ENCODE measurements around the gene DUSP7.

The DUSP7 gene

GRCh38 chr3:52065264-52065756, 8.9 kb upstream of the DUSP7 start:
- DNase-seq: no peak

- DNase-seq: no peak
These were observed 8.2 kb upstream of the DUSP7 start for GRCh38 chr3:52064561-52064960.

GRCh38 chr3:52063026-52063723, 6.8 kb upstream of the DUSP7 start:
- no peak for DNase-seq

- no peak for DNase-seq
These were observed 6.1 kb upstream of the DUSP7 start for GRCh38 chr3:52062505-52062904.

GRCh38 chr3:52061121-52061910, 4.9 kb upstream of the DUSP7 start:
- no peak for DNase-seq

GRCh38 chr3:52059781-52060180, 3.4 kb upstream of the DUSP7 start:
- no peak for DNase-seq

GRCh38 chr3:52057812-52058495, 1.6 kb upstream of the DUSP7 start:
- no peak for DNase-seq

- peak; percentile 99 for DNase-seq
These were observed 819 bp upstream of the DUSP7 start for GRCh38 chr3:52056968-52057811.

GRCh38 chr3:52055537-52056351, 627 bp downstream of the DUSP7 start:
- peak; percentile 32 for DNase-seq

GRCh38 chr3:52054661-52055511, 1.5 kb downstream of the DUSP7 start:
- peak; percentile 26 for DNase-seq

GRCh38 chr3:52053307-52054304, 2.8 kb downstream of the DUSP7 start:
- peak; percentile 54 for DNase-seq

- DNase-seq: peak; percentile 36
These were observed 3.5 kb downstream of the DUSP7 start for GRCh38 chr3:52052831-52053306.

- DNase-seq: no peak
These were observed 4.9 kb downstream of the DUSP7 start for GRCh38 chr3:52051444-52051843.

- DNase-seq: no peak
These were observed 5.8 kb downstream of the DUSP7 start for GRCh38 chr3:52050571-52050970.

- no peak for DNase-seq
These were observed 6.9 kb downstream of the DUSP7 start for GRCh38 chr3:52049503-52049902.

GRCh38 chr3:52047295-52047960, 8.9 kb downstream of the DUSP7 start:
- no peak for DNase-seq

- no peak for DNase-seq
These were observed 9.5 kb downstream of the DUSP7 start for GRCh38 chr3:52046902-52047239.

GRCh38 chr3:52046186-52046901, 10.0 kb downstream of the DUSP7 start:
- no peak for DNase-seq

Data from stimulated activated naive CD4-positive, alpha-beta T cell treated with Interleukin-2 at 50 U/mL for 16 hours (primary cell).